Activated B cell treated with CpG ODN at 0.5 μM for 24 hours (primary cell): Measurements from ENCODE around the gene PSMF1. TPM values are rescaled to one million over a fixed set of nuclear protein-coding genes. Genes with fewer than 3 reads are reported as not detected.
A peak's percentile ranks its signal among the peaks of the same experiment; 100 is the strongest.

Experiments
- ATAC-seq: fragments of 200-7000 bp; cut with Tn5 transposase; one replicate; pipeline ENCODE4 v1.10.0; 2021; ENCODE audit warnings: low read depth, mild to moderate bottlenecking, moderate library complexity
- CTCF ChIA-PET: fragments of 350-600 bp; sonication (Branson Sonifier 250); formaldehyde crosslinking; loops from one replicate; lab custom pipeline; 2021; ENCODE audit warnings: antibody characterized with exemption; lab: Charles Lee
- POLR2A ChIA-PET: fragments of 350-600 bp; sonication (Branson Sonifier 250); formaldehyde crosslinking; loops from one replicate; lab custom pipeline; 2021; ENCODE audit warnings: antibody characterized with exemption; lab: Charles Lee
- DNase-seq: peaks from one replicate; pipeline ENCODE4 v3.0.0; 2022
- H3K27ac Mint-ChIP-seq: one replicate; pipeline ENCODE4 v1.8.0; 2020; ENCODE audit warnings: mixed read lengths
- H3K27me3 Mint-ChIP-seq: one replicate; pipeline ENCODE4 v1.8.0; 2021; ENCODE audit warnings: mixed read lengths
- H3K36me3 Mint-ChIP-seq: one replicate; pipeline ENCODE4 v1.8.0; 2021; ENCODE audit warnings: low read depth, mixed read lengths
- H3K4me1 Mint-ChIP-seq: one replicate; pipeline ENCODE4 v1.8.0; 2021; ENCODE audit warnings: mixed read lengths
- H3K4me3 Mint-ChIP-seq: one replicate; pipeline ENCODE4 v1.8.0; 2020; ENCODE audit warnings: mild to moderate bottlenecking, mixed read lengths
- H3K9me3 Mint-ChIP-seq: one replicate; pipeline ENCODE4 v1.8.0; 2020; ENCODE audit warnings: mixed read lengths
- intact Hi-C: fragments of 100-400 bp; cut with micrococcal nuclease; formaldehyde crosslinking; loops from one replicate; pipeline ENCODE4 v1.15.1; 2024
- total RNA-seq: library from RNA; stranded (reverse); gene quantifications from 2 replicates; pipeline ENCODE4 v1.2.3, GENCODE V29; 2022
- TF ChIP-seq, protein P1 (sequence below): fragments of 200-600 bp; IDR thresholded peaks from one replicate; pipeline ENCODE4 v1.8.0; 2022; ENCODE audit warnings: antibody characterized with exemption, mild to moderate bottlenecking

Gene PSMF1
- 130 and 137 TPM in 2 replicates for total RNA-seq

- TF ChIP-seq, protein P1, sequence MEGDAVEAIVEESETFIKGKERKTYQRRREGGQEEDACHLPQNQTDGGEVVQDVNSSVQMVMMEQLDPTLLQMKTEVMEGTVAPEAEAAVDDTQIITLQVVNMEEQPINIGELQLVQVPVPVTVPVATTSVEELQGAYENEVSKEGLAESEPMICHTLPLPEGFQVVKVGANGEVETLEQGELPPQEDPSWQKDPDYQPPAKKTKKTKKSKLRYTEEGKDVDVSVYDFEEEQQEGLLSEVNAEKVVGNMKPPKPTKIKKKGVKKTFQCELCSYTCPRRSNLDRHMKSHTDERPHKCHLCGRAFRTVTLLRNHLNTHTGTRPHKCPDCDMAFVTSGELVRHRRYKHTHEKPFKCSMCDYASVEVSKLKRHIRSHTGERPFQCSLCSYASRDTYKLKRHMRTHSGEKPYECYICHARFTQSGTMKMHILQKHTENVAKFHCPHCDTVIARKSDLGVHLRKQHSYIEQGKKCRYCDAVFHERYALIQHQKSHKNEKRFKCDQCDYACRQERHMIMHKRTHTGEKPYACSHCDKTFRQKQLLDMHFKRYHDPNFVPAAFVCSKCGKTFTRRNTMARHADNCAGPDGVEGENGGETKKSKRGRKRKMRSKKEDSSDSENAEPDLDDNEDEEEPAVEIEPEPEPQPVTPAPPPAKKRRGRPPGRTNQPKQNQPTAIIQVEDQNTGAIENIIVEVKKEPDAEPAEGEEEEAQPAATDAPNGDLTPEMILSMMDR = no peak
- peaks cover 64% of the 10 kb centered on the region for H3K4me1 Mint-ChIP-seq
- CTCF ChIA-PET = interaction anchor here (1.0 to 1.6 kb wide), 5 partner anchors 10 to 14 kb away, joined by 3 to 4 read pairs (median 3); no protein-coding TSS in a partner anchor
- H3K9me3 Mint-ChIP-seq = no peaks in the 10 kb centered on the region
- H3K4me3 Mint-ChIP-seq = peak within 1 kb of the TSS; percentile 93
- intact Hi-C loops = loop anchor here (1.0 to 5.0 kb wide), 9 partner anchors 109 to 1929 kb away; partner anchors contain the start of genes CSNK2A1, FAM110A, FKBP1A and MRPS26
- H3K36me3 Mint-ChIP-seq = peaks cover 42% of the 10 kb centered on the region
- DNase-seq (peak; percentile 98), ATAC-seq (peak; percentile 94)
- peak within 1 kb of the TSS; percentile 85 for H3K27ac Mint-ChIP-seq
- POLR2A ChIA-PET = interaction anchor here (0.9 to 1.1 kb wide), 2 partner anchors 14 to 1352 kb away, joined by 3 read pairs; partner anchors contain the start of gene SNRPB
- no peaks in the 10 kb centered on the region for H3K27me3 Mint-ChIP-seq
Observed at GRCh38 chr20:1118336-1119127, at the start of gene PSMF1. Gene PSMF1, plus strand, starts transcription at chr20:1118602. Its CDS starts 172 bp downstream, at chr20:1118774.

- H3K4me1 Mint-ChIP-seq = peaks cover 6% of the 10 kb centered on the region
- TF ChIP-seq, protein P1 = no peak
- ATAC-seq (no peak), DNase-seq (no peak)
- POLR2A ChIA-PET = no interaction called here
- H3K9me3 Mint-ChIP-seq = peaks cover 11% of the 10 kb centered on the region
- intact Hi-C loops = no loop called here
- CTCF ChIA-PET = no interaction called here
- H3K27ac Mint-ChIP-seq = no peak overlapping the region
- no peak overlapping the region for H3K4me3 Mint-ChIP-seq
- peaks cover 2% of the 10 kb centered on the region for H3K27me3 Mint-ChIP-seq
- no peaks in the 10 kb centered on the region for H3K36me3 Mint-ChIP-seq
Observed at GRCh38 chr20:1072258-1072657, 46.1 kb upstream of the PSMF1 start.

GRCh38 chr20:1075616-1076015 lies 42.8 kb upstream of the PSMF1 start:
- ATAC-seq = peak; percentile 93
- POLR2A ChIA-PET = no interaction called here

DNA sequence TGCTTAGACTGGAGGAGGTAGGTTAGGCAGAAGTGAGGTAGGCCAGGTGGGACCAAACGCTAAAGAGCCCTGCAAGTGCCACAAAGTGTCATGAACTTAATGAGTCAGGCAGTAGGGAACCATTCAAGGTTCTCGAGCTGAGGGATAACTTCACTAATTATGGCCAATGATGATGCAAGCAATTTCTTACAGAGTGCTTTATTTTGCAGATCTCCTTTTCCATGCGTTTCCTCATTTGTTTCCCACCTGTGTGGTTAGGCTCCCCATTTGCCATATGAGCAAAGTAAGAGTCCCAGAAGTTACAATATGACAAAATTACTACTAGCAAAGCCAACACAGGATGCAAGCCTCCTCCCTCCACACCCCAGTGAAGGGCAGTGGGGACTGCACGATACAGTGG lies 36.5 kb upstream of the PSMF1 start:
- TF ChIP-seq, protein P1 = no peak
- H3K36me3 Mint-ChIP-seq = no peaks in the 10 kb centered on the region
- DNase-seq (no peak), ATAC-seq (no peak)
- no peak overlapping the region for H3K27ac Mint-ChIP-seq
- H3K4me3 Mint-ChIP-seq = no peak overlapping the region
- H3K9me3 Mint-ChIP-seq = peaks cover 4% of the 10 kb centered on the region
- CTCF ChIA-PET = no interaction called here
- no peaks in the 10 kb centered on the region for H3K27me3 Mint-ChIP-seq
- H3K4me1 Mint-ChIP-seq = no peaks in the 10 kb centered on the region
- intact Hi-C loops = no loop called here
- POLR2A ChIA-PET = no interaction called here

More at GRCh38 chr20:1075616-1076015, 42.8 kb upstream of the PSMF1 start:
- Mint-ChIP-seq H3K36me3 (no peaks in the 10 kb centered on the region), H3K4me1 (peaks cover 6% of the 10 kb centered on the region), H3K4me3 (no peak overlapping the region), H3K27me3 (no peaks in the 10 kb centered on the region), H3K27ac (no peak overlapping the region), H3K9me3 (peaks cover 2% of the 10 kb centered on the region)
- intact Hi-C loops = no loop called here
- CTCF ChIA-PET = interaction anchor here (1.0 kb wide), 1 partner anchor 33 kb away, joined by 3 read pairs; no protein-coding TSS in a partner anchor
- TF ChIP-seq, protein P1 = no peak
- no peak for DNase-seq

DNA sequence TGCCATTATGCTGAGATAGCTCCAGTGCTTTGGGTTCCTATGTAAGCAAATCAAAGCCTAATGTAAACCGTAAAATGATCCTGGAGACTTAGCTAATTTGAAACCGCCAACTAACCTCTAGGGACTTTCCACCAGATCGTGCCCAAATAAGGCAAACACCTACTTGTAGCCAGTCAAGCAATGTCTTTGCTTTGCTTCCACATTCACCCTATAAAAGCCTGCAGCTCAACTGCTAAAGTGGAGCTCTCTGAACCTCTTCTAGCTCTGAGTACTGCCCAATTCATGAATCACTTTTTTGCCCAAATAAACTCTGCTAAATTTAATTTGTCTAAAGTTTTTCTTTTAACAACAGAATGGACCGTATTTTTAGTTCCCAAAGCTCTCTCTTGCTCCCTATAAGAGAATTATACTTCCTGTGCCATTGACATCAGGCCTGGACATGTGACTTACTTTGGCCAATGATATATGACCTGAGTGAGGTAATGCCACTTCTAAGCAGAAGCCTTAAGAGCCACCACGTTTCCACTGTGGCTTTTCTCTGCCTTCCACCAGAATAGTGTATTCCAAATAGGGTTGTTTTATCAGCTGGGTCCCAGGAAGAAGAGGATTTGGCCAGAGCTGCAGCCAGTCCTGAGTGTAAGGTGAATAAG lies 34.8 kb upstream of the PSMF1 start:
- TF ChIP-seq, protein P1 = no peak
- no peak for ATAC-seq
- H3K9me3 Mint-ChIP-seq = peaks cover 4% of the 10 kb centered on the region
- H3K27ac Mint-ChIP-seq = no peak overlapping the region
- CTCF ChIA-PET = no interaction called here
- H3K4me1 Mint-ChIP-seq = no peaks in the 10 kb centered on the region
- no peak for DNase-seq
- intact Hi-C loops = no loop called here
- no peaks in the 10 kb centered on the region for H3K27me3 Mint-ChIP-seq
- no peak overlapping the region for H3K4me3 Mint-ChIP-seq
- POLR2A ChIA-PET = no interaction called here
- no peaks in the 10 kb centered on the region for H3K36me3 Mint-ChIP-seq
